DMS79 treated with DMSO at 0.1 percent for 48 hours (cell line): ENCODE results near the gene BRSK2.
"Not testable (repeated sequence)": the region's sequence is repeated elsewhere in the genome, so short reads cannot be mapped to it uniquely, and the experiment has no call there.

Source experiments
- DNase-seq: peaks from one replicate; lab custom pipeline; 2025; lab: John Stamatoyannopoulos, UW

BRSK2 gene

DNA sequence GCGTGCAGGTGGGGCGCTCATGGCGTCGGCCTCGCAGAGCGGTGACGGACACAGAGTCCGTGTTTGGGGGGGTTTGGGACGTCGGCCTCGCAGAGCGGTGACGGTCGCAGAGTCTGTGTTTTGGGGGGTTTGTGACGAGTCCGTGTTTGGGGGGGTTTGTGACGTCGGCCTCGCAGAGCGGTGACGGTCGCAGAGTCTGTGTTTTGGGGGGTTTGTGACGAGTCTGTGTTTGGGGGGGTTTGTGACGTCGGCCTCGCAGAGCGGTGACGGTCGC is 20.1 kb downstream of the BRSK2 start:
- DNase-seq = not testable (repeated sequence)

DNA sequence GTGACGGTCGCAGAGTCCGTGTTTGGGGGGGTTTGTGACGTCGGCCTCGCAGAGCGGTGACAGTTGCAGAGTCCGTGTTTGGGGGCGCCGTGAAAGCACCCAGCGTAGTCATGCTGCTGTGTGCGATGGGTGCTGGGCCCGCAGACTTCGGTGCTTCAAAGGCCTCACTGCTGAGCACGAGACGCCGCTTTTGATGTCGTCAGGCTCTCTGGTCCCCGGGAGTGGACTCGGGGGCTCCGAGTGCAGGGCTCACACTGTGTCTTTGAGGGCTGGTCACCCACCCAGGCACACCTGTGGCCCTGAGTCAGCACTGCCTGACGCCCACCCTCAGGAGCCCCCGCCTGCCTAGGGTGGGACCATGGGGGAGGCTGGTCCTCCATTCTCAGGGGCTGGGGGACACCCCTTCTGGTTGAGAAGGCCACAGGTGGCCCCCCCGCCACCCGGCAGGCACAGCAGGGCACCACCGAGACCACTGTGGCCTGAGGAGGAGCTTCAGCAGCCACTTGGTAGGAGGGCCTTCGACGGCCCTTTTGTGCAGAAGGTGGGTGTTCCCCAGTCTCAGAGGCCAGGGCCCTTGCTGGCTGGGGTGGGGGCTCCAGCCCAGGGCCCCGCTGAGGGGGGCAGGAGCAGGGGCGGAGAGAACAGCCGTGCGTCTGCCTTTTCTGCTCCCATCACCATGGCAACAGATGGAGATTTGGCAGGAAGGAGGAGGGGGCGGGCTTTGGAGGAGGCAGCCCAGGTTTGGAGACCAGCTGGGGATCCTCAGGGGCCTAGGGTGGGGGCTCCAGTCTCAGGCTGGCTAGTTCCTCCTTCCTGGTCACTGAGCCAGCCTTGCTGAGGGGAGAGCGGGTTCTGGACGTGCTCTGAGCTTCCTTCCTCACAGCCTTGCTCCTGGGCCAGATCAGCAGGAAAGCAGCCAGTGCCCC is 20.9 kb downstream of the BRSK2 start:
- DNase-seq = peak; percentile 28

DNA sequence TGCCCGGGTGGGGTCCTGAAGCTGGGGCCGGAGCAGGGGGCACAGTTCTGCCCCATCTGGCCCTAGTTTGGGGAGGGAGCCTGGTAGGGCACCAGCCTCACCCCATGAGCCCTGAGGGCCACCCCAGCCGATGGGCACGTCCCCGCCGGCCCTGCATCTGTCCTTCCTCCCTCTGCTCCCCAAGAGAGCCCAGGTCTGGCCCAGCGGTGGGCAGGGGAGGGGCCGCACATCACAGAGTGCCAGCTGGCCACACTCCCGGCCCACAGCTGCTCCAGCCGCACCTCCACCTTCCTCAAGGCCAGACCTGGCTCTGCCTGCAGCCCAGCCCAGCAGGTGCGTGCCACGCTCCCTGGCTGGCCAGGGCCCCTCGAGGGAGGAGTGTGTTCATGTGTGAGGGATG is 21.6 kb downstream of the BRSK2 start:
- DNase-seq = peak; percentile 22

DNA sequence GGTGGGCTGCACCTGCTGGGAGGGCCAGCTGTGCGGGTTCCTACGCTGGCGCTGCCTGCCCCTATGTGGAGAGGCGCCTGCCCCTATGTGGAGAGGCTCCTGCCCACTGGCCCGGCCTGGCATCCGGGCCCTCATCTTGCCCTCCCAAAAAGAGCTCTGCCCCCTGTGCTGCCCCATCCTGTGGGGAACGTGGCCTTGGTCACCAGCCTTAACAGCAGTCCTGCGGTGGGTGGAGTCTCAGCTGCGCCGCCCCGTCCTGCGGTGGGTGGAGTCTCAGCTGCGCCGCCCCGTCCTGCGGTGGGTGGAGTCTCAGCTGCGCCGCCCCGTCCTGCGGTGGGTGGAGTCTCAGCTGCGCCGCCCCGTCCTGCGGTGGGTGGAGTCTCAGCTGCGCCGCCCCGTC is 22.0 kb downstream of the BRSK2 start:
- DNase-seq = not testable (repeated sequence)

DNA sequence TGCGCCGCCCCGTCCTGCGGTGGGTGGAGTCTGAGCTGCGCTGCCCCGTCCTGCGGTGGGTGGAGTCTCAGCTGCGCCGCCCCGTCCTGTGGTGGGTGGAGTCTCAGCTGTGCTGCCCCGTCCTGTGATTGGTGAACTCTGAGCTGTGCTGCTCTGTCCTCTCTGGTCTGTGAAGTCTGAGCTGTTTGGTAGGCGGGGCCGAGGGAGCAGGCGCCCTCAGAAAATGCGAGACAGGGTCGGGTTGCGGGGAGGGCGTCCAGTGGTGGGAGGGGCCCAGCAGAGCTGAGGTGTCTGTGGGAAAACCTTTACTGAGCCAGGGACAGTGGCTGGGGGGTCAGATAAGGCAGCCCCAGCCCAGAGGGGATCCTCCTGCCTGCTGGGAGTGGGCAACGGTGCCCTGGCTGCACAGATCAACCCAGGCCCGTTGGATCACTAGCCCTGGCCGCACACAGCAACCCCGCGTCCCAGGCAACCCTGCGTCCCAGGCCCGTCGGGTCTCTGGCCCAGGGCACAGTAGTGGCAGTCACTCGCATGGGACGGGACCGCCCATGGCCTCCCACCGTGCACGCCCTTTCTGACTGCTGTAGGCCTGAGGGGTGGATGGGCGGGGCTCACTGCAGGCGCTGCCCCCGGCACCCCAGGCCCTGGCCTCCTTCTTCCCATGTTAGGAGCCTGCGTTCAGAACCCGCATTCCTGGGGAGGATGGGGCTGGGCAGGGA is 22.8 kb downstream of the BRSK2 start:
- no peak for DNase-seq

DNA sequence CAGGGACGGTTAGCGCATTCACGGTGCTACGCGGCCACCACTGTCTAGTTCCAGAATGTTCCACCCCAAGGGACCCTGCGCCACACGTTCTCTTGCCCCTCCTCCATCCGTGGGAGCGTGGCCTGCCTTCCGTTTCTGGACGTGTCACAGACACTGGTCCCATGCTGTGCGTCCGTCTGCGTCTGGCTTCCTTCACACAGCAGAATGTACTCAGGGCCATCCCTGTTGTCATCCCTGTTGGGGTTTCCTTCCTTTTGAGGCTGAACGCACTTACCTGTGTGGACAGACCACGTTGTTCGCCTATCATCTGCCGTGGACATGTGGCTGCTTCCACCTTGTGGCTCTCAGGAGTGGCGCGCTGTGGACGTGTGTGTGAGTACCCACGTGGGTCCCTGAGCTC is 24.9 kb downstream of the BRSK2 start:
- DNase-seq = no peak

DNA sequence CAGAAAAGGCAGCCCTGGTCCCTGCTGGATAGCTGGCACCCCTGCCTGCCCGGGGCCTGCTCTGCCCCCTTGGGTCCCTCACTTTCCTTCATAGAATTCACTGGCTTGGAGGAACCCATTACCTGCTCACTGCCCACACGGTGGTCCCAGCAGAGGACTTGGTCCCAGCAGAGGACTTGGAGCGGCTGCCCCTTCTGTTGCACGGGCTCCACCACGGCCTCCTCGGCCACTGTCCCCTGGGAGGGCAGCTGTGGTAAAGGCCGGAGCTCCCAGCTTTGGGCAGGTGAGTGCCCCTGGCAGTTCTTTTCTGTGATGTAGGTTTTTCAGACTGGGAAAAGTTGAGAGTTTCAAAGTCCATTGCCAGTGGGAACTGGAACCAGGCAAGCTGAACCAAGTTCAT is 25.9 kb downstream of the BRSK2 start:
- no peak for DNase-seq

DNA sequence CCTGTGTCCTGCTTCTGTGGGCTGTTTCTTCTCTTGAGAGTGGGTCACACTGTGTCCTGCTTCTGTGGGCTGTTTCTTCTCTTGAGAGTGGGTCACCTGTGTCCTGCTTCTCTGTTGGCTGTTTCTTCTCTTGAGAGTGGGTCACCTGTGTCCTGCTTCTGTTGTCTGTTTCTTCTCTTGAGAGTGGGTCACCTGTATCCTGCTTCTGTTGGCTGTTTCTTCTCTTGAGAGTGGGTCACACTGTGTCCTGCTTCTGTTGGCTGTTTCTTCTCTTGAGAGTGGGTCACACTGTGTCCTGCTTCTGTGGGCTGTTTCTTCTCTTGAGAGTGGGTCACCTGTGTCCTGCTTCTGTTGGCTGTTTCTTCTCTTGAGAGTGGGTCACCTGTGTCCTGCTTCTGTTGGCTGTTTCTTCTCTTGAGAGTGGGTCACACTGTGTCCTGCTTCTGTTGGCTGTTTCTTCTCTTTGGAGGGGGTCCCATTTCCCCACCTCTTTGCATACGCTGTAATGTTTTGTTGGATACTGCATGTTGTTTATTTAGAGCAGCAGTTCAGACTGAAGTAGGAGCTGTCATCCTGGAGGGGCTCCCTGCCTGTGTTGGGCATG is 28.6 kb downstream of the BRSK2 start:
- not testable (repeated sequence) for DNase-seq

DNA sequence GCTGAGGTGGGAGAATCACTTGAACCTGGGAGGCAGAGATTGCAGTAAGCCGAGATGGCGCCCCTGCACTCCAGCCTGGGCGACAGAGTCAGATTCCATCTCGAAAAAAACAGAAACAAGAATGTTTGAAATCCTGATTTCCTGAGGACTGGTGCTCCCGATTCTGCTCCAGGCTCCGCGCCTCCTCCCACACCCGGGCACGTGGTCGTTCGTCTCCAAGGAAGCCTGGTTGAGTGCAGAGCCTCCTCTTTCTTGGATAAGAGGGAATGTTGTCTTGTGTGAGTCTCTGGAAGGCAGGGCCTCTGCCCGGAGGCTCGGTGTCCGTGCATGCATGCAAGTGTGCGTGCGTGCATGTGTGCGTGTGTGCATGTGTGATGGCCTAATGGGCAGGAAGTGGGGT is 30.1 kb downstream of the BRSK2 start:
- no peak for DNase-seq

DNA sequence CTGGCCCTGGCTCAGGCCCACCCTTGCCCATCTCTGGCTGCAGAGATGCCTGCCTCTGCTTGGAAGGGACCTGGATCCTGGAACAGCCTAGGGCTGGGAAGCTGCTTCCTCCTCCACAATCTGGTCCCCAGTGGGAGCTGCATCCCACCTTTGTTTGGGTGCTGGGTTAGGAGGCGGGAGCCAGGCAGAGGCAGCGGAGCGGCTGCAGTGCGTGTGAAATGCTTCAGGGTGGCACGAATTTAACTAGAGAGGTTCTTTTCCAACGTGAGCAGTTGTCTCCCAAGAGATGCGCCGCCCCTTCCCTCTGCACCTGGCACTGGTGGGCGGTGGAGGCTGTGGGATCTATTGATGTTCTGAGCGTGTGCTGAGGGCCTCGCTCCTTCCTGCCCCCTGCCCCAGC is 31.6 kb downstream of the BRSK2 start:
- no peak for DNase-seq

DNA sequence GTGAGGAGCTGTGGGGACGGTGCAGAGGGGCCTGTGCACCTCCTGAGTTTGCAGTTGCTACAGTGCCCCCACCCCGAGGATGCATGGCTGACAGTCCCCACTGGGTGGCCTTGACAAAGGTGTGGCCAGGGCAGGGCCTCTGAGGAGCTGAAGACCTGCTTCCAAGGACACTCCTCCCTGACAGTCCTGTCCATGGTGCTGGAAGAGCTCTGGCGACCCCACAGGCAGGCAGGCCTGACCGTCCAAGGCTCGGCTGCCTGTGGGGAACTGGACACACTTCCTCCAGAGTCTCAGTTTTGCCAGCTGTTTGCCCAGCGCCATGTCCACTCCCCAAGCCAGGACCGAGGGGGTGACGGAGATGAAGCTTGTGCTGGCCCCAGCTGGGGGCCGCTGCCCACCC is 32.7 kb downstream of the BRSK2 start:
- no peak for DNase-seq

DNA sequence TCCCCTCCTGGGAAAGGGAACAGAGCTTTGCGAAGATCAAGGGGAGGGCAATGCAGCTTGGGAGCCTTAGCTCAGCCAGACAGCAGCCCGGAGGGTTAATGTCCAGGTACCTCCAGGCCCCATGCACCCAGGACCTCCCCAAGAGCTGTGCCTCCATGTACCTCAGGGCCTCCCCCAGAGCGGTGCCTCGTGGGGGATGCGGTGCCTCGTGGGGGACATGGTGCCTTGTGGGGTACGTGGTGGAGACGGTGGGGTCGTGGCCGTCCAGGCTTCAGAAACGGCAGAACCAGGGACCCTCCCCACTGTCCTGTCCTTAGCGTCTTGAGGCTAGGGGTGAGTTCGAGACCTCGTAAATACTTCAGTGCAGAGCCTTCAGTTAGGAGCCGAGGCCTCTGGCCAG is 33.2 kb downstream of the BRSK2 start:
- DNase-seq = no peak

DNA sequence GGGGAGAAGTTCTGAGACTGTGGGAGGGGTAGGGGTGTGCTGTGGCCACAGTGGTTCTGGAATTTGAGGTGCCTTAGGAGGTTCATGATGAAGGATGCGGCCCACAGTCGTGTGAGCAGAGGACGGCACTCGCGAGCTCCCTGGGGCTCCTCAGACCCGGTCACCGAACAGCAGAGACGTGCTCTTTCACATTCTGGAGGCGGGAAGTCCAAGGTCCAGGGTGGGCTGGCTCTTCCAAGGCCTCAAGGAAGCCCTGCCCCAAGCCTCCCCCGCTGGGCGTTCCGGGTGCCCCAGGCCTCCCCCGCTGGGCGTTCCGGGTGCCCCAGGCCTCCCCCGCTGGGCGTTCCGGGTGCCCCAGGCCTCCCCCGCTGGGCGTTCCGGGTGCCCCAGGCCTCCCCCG is 33.7 kb downstream of the BRSK2 start:
- DNase-seq = not testable (repeated sequence)

DNA sequence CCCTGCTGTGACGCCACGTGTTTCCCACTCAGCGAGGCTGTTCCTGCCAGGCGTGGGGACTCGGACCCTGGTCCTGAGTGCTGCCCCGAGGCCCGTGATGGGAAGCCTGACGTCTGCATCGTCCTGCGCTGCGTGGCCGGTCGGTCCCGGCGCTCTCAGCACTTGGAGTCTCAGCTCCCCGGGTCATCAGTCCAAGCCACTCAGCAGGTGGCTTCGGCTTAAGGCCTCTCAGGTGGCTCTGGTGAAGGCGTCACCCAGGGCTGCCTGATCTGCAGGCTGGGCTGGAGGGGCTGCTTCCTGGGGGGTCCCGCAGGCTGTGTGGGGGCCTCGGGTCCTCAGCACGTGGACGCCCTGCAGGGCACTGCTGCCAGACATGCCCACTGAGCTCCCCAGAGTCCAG is 35.3 kb downstream of the BRSK2 start:
- DNase-seq = no peak

DNA sequence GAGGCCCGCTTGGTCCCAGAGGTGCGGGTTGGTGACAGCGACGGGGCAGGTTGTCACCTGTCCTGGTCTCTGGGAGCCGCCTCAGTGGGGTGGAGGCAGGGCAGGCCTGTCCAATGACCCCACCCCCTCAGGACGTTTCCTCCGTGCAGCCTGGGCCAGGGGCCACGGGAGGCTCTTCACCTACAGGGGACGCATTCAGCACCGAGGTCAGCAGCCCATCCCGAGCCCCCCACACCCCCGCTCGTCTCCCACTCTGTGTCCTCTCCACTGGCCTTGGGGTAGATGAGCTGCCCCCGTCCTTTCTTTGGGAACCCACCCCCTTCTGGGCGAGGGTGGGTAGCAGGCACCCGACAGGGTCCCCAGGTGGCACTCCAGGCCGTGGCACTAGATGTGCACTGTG is 35.7 kb downstream of the BRSK2 start:
- no peak for DNase-seq

DNA sequence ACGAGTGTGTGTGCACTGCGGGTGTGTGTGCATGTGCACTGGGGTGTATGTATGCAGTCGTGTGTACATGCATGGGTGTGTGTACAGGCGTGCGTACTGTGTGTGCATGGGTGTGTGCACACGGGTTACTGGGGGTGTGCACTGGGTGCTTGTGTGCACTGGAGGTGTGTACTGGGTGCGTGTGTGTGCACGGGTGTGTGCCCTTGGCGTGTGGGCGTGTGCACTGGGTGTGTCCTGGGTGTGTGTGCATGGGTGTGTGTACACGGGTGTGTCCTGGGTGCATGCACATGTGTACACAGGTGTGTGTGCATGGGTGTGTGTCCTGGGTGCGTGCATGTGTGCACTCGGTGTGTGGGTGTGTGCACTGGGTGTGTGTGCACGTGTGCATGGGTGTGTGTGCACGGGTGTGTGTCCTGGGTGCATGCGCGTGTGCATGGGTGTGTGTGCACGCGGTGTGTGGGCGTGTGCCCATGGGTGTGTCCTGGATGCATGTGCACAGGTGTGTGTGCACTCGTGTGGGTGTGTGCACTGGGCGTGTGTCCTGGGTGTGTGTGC is 39.1 kb downstream of the BRSK2 start:
- DNase-seq = no peak

DNA sequence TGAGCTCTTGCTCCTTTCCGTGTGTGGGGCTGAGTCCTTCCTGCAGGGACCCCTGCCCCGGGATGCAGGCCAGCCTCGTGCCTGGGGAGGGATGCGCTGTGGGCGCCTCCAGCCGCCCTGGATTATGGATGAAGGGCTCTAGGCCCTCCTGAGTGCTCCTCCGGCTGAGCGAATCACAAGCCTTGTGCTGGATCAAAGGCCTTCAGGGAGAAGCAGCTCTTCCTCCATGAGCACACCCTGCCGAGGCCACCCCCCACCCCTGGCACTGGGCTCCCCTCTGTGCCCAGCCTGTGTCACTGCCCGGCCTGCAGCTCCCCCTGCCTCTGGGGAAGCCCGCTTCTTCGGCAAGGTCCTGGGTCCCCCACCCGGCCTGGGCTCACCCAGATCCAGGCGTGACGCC is 43.8 kb downstream of the BRSK2 start:
- no peak for DNase-seq

DNA sequence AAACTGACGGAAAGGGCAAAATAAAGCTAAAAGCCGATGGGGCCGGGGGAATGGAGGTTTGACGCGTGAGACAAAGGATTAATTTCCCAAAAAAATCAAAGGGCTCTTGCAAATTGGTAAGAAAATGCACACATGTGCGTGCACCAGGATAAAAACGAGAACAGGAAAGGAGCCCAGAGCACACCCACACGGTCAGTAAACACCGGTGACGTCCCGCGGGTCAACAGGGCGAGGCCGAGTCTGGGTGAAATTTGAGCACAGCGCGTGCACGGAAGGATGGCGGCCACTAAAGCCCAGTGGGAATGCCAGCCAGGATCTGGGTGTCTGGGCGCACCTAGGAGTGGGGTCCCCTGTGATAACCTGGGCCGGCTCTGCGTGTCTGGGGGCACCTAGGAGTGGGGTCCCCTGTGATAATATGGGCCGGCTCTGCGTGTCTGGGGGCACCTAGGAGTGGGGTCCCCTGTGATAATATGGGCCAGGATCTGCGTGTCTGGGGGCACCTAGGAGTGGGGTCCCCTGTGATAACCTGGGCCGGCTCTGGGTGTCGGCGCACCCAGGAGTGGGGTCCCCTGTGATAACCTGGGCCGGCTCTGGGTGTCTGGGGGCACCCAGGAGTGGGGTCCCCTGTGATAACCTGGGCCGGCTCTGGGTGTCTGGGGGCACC is 44.4 kb downstream of the BRSK2 start:
- DNase-seq = no peak

DNA sequence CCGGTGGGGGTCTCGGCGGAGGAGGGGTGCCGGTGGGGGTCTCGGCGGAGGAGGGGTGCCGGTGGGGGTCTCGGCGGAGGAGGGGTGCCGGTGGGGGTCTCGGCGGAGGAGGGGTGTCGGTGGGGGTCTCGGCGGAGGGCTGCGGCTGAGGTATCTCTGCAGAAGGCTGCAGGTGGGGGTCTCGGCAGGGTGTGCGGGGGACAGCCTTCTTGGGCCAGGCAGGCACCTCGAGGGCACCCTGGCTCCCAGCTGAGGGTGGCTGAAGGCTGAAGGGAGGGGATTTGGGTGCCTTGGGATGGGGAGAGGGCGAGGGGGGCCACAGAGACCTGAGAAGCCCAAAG is 45.7 kb downstream of the BRSK2 start:
- not testable (repeated sequence) for DNase-seq

DNA sequence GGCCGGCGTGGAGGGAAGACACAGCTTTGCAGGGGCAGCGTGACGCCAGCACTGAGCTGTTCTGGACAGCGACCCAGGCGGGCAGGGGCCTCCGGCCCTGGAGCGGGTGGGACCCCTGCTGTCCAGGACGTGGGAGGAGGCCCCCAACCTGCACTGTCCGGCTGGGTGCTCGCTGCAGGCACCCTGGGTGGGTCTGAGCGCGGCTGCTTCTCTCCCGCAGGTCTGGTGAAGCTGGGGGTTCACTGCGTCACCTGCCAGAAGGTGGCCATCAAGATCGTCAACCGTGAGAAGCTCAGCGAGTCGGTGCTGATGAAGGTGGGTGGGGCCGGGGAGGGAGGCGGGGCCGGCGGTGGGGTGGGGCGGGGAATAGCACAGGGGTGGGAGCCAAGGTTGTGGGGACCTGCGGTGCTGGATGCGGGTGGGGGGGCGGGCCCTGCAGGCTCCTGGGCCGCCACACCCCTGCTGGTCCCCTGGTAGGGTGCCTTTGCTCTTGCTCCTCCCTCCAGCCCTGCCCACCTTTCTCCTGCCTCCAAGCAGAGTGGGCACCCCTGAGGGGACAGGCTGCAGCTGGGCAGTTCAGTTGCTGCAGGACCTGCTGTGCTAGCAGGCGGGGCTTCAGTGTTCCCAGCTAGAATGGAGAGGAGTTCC is 46.2 kb downstream of the BRSK2 start:
- no peak for DNase-seq

DNA sequence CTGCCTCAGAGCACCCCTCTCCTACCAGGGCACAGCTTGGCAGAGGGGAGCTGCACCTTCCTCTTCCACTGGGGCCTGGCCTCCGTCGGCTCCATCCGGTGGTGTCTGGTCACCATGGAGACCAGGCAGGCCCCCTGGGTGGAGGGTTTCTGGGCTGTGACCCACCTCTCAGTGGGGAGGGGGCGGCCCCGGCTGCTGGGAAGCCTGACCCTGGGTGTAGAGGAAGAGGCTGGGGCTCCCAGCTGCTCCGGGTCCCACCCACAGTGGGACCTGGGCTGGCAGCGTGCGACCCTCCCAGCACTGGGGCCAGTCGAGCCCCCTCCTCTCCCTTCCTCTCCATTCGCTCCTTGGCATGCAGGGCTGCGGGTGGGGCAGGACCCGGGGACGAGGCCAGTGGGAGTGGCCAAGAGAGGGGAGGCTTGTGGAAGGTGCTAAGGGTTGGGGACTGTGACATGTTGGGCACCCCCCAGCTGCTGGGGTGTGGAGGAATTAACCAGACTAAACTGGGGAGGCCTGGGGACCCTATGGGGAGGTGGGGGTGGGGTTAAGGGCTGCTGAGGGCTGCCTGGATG is 46.8 kb downstream of the BRSK2 start:
- DNase-seq = no peak

DNA sequence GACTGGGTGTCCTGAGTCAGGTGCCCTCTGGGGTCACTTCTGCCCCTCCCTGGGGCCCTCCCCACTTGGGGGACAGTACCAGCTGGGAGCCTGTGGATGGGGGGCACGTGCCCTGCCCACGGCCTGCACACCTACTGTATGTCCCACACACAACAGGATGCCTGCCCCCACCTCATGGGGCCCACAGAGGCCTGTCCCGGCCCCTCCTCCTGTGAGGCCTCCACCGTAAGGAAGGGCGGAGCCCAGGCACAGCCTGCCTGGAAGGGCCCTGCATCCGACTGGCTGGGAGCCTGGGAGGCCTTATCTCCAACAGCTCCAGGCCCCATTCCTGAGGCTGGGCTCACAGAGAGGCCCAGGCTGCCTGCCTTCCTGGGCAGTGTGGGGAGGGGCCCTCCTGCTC is 47.8 kb downstream of the BRSK2 start:
- no peak for DNase-seq
